KG1 (cell line): ENCODE results near the gene PAQR9.

Experiments used
- DNase-seq: peaks from one replicate; lab custom pipeline; 2025; lab: John Stamatoyannopoulos, UW

The PAQR9 gene

GRCh38 chr3:142950972-142951371 lies 12.5 kb downstream of the PAQR9 start:
- no peak for DNase-seq

- DNase-seq: no peak
Observed at GRCh38 chr3:142947799-142948575, 15.5 kb downstream of the PAQR9 start.

GRCh38 chr3:142947352-142947751 lies 16.1 kb downstream of the PAQR9 start:
- no peak for DNase-seq

GRCh38 chr3:142946861-142947260 lies 16.6 kb downstream of the PAQR9 start:
- no peak for DNase-seq

- no peak for DNase-seq
Observed at GRCh38 chr3:142945023-142945422, 18.5 kb downstream of the PAQR9 start.

- DNase-seq: no peak
Observed at GRCh38 chr3:142944342-142944741, 19.1 kb downstream of the PAQR9 start.

GRCh38 chr3:142943870-142944269 lies 19.6 kb downstream of the PAQR9 start:
- DNase-seq: no peak

GRCh38 chr3:142943349-142943748 lies 20.1 kb downstream of the PAQR9 start:
- DNase-seq: no peak

GRCh38 chr3:142941373-142942123 lies 21.9 kb downstream of the PAQR9 start:
- DNase-seq: no peak

- DNase-seq: no peak
Observed at GRCh38 chr3:142940472-142940871, 23.0 kb downstream of the PAQR9 start.

- no peak for DNase-seq
Observed at GRCh38 chr3:142940000-142940399, 23.5 kb downstream of the PAQR9 start.

GRCh38 chr3:142935963-142936362 lies 27.5 kb downstream of the PAQR9 start:
- DNase-seq: no peak

GRCh38 chr3:142934887-142935269 lies 28.6 kb downstream of the PAQR9 start:
- no peak for DNase-seq

- no peak for DNase-seq
Observed at GRCh38 chr3:142934128-142934886, 29.2 kb downstream of the PAQR9 start.

- DNase-seq: no peak
Observed at GRCh38 chr3:142931222-142931621, 32.3 kb downstream of the PAQR9 start.

- DNase-seq: no peak
Observed at GRCh38 chr3:142930463-142930862, 33.0 kb downstream of the PAQR9 start.

- no peak for DNase-seq
Observed at GRCh38 chr3:142929890-142930289, 33.6 kb downstream of the PAQR9 start.

- no peak for DNase-seq
Observed at GRCh38 chr3:142929109-142929508, 34.4 kb downstream of the PAQR9 start.

- DNase-seq: no peak
Observed at GRCh38 chr3:142926368-142926944, 37.0 kb downstream of the PAQR9 start.

GRCh38 chr3:142925140-142925539 lies 38.3 kb downstream of the PAQR9 start:
- no peak for DNase-seq

- DNase-seq: no peak
Observed at GRCh38 chr3:142923694-142924093, 39.8 kb downstream of the PAQR9 start.

GRCh38 chr3:142916605-142917004 lies 46.9 kb downstream of the PAQR9 start:
- no peak for DNase-seq
